OCI-LY3 (cell line): ENCODE results near the gene TRIO.

Source experiments
- H2AFZ ChIP-seq: fragments of 200-600, 300-600 bp; shearing (Covaris generic); 2 replicates; pipeline ENCODE4 v1.6.0; 2014; ENCODE audit warnings: antibody characterized with exemption, low read depth, low read length
- H3K27ac ChIP-seq: fragments of 200-600, 300-600 bp; sonication (generic); 2 replicates; pipeline ENCODE4 v1.5.1; 2014; ENCODE audit warnings: mild to moderate bottlenecking, low read length, moderate library complexity, mixed read lengths
- H3K27me3 ChIP-seq: fragments of 200-600, 300-600 bp; sonication (generic); 2 replicates; pipeline ENCODE4 v1.6.1; 2014; ENCODE audit warnings: low read depth, low read length, mixed read lengths
- H3K36me3 ChIP-seq: fragments of 200-600, 300-600 bp; sonication (generic); replicated peaks from 2 replicates; pipeline ENCODE3; 2014; ENCODE audit warnings: low read depth, low read length, mixed read lengths
- H3K4me1 ChIP-seq: fragments of 300-600, 200-600 bp; sonication (generic); 2 replicates; pipeline ENCODE4 v1.6.1; 2014; ENCODE audit warnings: low read length, mixed read lengths
- H3K4me2 ChIP-seq: fragments of 200-600, 300-600 bp; sonication (generic); 2 replicates; pipeline ENCODE4 v1.6.1; 2014; ENCODE audit warnings: low read length, mixed read lengths
- H3K4me3 ChIP-seq: fragments of 300-600, 200-600 bp; sonication (generic); 2 replicates; pipeline ENCODE4 v1.5.1; 2014; ENCODE audit warnings: antibody characterized with exemption, mild to moderate bottlenecking, low read length, moderate library complexity
- H3K79me2 ChIP-seq: fragments of 300-600, 200-600 bp; shearing (Covaris generic); 2 replicates; pipeline ENCODE4 v1.6.1; 2014; ENCODE audit warnings: mild to moderate bottlenecking, low read length, mixed read lengths
- H3K9ac ChIP-seq: fragments of 300-600, 200-600 bp; shearing (Covaris generic); 2 replicates; pipeline ENCODE4 v1.6.0; 2014; ENCODE audit warnings: mild to moderate bottlenecking, low read length, moderate library complexity
- H3K9me3 ChIP-seq: fragments of 200-600, 300-600 bp; shearing (Covaris generic); 2 replicates; pipeline ENCODE4 v1.6.1; 2014; ENCODE audit warnings: low read length, mixed read lengths; ENCODE audit not compliant: insufficient read depth
- H4K20me1 ChIP-seq: fragments of 200-600, 300-600 bp; sonication (generic); 2 replicates; pipeline ENCODE4 v1.6.1; 2016; ENCODE audit warnings: low read length, mixed read lengths; ENCODE audit not compliant: insufficient read depth
- CTCF ChIP-seq: fragments of 200-600, 300-600 bp; sonication (generic); IDR thresholded peaks from 2 replicates; pipeline ENCODE4 v1.5.1; 2014; ENCODE audit warnings: antibody characterized with exemption, low read length, low read depth
- EZH2phosphoT487 ChIP-seq: fragments of 200-600 bp; shearing (Covaris generic); IDR thresholded peaks from 2 replicates; pipeline ENCODE4 v1.6.1; 2018; ENCODE audit warnings: antibody characterized with exemption, mixed run types, low read depth

Gene TRIO

GRCh38 chr5:14402424-14402823 is 259.3 kb downstream of the TRIO start:
- TF ChIP-seq CTCF, result no peak
- 0 out of 2 replicates have a peak, but pooled peaks cover 2% of the 10 kb centered on the region for H3K27me3 ChIP-seq
- no peaks in the 10 kb centered on the region for H3K4me1 ChIP-seq
- H4K20me1 ChIP-seq, result no peaks in the 10 kb centered on the region
- H3K9me3 ChIP-seq, result no peaks in the 10 kb centered on the region
- H2AFZ ChIP-seq, result no peak overlapping the region
- H3K36me3 ChIP-seq, result no peaks in the 10 kb centered on the region
- H3K79me2 ChIP-seq, result no peaks in the 10 kb centered on the region
- H3K9ac ChIP-seq, result no peak overlapping the region
- no peak overlapping the region for H3K27ac ChIP-seq
- H3K4me2 ChIP-seq, result no peak overlapping the region
- H3K4me3 ChIP-seq, result no peak overlapping the region

DNA sequence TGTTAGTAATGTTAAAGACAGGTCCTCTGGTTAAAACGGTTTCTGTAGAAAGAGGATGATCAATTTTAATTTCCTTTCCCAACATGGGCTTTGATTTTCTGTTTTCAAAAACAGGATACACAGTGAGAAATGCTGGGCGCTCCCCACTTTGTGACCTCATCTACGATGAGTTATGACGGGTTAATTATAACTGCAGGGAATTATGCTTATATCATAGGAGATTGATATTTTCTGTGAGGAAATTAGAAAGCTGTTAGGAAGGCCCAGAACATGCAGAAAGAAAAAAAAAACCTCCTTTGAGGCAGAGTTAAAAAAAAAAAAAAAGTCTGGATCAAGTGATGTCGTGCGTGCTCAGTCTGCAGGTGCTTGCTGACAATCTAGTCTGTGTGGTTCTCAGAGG is 261.6 kb downstream of the TRIO start:
- H3K27ac ChIP-seq, result no peak overlapping the region
- H3K4me1 ChIP-seq, result no peaks in the 10 kb centered on the region
- TF ChIP-seq CTCF (no peak), EZH2phosphoT487 (no peak)
- H3K79me2 ChIP-seq, result no peaks in the 10 kb centered on the region
- H4K20me1 ChIP-seq, result no peaks in the 10 kb centered on the region
- H3K27me3 ChIP-seq, result 0 out of 2 replicates have a peak, but pooled peaks cover 3% of the 10 kb centered on the region
- H2AFZ ChIP-seq, result no peak overlapping the region
- no peak overlapping the region for H3K4me3 ChIP-seq
- no peak overlapping the region for H3K4me2 ChIP-seq
- no peak overlapping the region for H3K9ac ChIP-seq
- H3K36me3 ChIP-seq, result no peaks in the 10 kb centered on the region
- H3K9me3 ChIP-seq, result no peaks in the 10 kb centered on the region

GRCh38 chr5:14405267-14405666 is 262.1 kb downstream of the TRIO start:
- Histone ChIP-seq H2AFZ (no peak overlapping the region), H3K4me1 (no peaks in the 10 kb centered on the region), H3K36me3 (no peaks in the 10 kb centered on the region), H3K9ac (no peak overlapping the region), H3K27me3 (0 out of 2 replicates have a peak, but pooled peaks cover 3% of the 10 kb centered on the region), H4K20me1 (no peaks in the 10 kb centered on the region), H3K27ac (no peak overlapping the region), H3K4me2 (no peak overlapping the region), H3K4me3 (no peak overlapping the region), H3K9me3 (no peaks in the 10 kb centered on the region), H3K79me2 (no peaks in the 10 kb centered on the region)
- TF ChIP-seq CTCF (peak; percentile 17; the same call in 1 of the 2 replicates), EZH2phosphoT487 (no peak)

DNA sequence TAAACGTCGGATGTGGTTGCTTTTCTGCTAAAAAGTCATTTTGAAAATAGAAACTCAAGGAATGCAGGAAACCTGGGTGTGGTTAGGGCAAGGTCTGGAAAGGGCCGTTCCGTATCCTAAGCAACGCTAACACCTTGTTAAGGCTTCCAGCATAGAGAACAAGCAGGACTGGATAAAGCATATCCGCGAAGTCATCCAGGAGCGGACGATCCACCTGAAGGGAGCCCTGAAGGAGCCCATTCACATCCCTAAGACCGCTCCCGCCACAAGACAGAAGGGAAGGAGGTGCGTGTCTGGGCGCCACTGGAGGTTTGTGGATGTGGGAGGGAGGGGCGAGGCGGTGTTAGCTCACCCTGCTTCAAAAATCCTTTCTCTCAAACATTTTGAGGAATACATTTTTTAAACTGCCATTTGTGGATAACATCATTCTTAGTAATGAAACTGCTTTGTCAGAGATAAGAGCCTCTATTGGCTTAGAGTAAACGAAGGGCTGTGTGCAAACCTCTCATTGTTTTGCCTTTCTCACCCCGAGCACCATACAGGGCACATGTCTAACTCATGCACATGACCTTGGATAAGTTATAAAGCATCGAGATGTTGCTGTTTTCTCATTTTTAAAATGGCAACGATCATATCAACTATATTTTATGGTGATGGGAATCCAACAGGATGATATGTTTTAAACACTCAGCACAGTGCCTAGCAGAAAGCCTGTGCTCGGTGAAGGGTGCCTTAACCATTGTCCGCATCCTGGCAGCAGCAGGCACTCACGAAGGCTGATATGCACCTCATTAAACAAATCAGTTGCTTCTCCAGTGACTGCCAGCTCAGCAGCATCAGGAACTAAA is 262.8 kb downstream of the TRIO start:
- Histone ChIP-seq H3K9ac (no peak overlapping the region), H3K4me1 (no peaks in the 10 kb centered on the region), H3K36me3 (no peaks in the 10 kb centered on the region), H3K4me3 (no peak overlapping the region), H4K20me1 (no peaks in the 10 kb centered on the region), H3K79me2 (no peaks in the 10 kb centered on the region), H3K27ac (no peak overlapping the region), H3K4me2 (no peak overlapping the region), H3K9me3 (no peaks in the 10 kb centered on the region), H2AFZ (no peak overlapping the region), H3K27me3 (0 out of 2 replicates have a peak, but pooled peaks cover 3% of the 10 kb centered on the region)
- no peak for TF ChIP-seq CTCF
- TF ChIP-seq EZH2phosphoT487, result no peak
